CD4-positive, alpha-beta T cell treated with Interferon gamma for 1 hour (primary cell): ENCODE measurements around the gene GAA.
"Not testable (repeated sequence)": the region's sequence is repeated elsewhere in the genome, so short reads cannot be mapped to it uniquely, and the experiment has no call there.

Source experiments
- DNase-seq: peaks from one replicate; pipeline ENCODE4 v3.0.0-alpha.2; 2020

Gene GAA

GRCh38 chr17:80084773-80085172, 16.6 kb upstream of the GAA start:
- DNase-seq: no peak

GRCh38 chr17:80086081-80086480, 15.3 kb upstream of the GAA start:
- no peak for DNase-seq

DNA sequence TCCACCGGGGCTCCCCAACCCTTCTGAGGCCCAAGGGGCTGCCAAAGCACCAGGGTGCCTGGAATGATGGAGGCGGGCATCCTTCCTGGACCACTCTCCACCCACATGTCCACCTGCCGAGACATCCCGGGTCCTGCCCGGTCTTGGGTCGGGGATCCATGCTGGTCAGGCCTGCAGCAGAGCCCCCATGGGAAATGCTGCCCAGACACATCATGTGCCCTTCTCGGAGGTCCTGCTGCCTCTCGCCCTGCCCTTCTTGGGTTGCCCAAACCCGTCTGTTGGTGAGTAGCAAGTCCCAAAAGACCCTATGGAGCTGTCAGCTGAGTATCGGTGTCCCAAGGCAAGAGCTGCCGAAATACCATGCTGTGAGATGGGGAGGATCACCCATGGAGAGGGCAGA, 14.8 kb upstream of the GAA start:
- no peak for DNase-seq

DNA sequence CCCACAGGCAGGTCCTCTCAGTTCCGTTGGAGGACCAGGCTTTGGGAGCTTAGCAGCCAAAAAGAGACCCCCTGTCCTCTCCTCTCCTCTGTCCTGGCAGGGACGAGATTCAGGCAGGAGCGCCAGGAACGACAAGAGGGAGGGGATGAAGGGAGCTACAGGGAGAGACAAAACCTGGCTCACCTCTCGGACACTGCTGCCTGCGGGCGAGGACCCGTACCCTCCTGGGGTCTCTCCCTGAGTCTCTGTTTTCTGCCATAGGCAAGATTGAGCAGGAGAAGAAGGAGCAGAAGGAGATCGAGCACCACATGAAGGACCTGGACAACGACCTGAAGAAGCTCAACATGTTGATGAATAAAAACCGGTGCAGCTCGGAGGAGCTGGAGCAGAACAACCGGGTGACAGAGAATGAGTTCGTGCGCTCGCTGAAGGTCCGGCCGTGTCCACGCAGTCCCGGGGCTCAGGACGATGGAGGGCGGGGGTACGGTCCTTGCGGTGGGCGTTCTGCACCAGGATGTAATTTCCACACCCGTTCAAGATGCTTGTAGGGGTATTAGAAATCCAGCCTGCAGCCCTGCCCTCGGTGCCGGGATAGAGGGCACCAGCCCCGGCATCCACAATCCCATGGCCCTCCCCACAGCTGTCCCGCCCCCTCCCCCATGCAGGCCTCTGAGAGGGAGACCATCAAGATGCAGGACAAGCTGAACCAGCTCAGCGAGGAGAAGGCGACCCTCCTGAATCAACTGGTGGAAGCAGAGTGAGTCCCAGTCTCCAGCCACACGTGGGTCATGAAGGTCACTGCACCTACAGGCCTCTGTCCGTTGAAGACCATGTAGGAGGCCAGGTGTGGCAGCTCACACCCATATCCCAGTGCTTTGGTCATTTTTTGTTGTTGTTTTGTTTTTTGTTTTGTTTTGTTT, 13.8 kb upstream of the GAA start:
- no peak for DNase-seq

- no peak for DNase-seq
Measured at GRCh38 chr17:80089762-80090161, 11.6 kb upstream of the GAA start.

- not testable (repeated sequence) for DNase-seq
Measured at GRCh38 chr17:80090164-80090563, 11.2 kb upstream of the GAA start.

DNA sequence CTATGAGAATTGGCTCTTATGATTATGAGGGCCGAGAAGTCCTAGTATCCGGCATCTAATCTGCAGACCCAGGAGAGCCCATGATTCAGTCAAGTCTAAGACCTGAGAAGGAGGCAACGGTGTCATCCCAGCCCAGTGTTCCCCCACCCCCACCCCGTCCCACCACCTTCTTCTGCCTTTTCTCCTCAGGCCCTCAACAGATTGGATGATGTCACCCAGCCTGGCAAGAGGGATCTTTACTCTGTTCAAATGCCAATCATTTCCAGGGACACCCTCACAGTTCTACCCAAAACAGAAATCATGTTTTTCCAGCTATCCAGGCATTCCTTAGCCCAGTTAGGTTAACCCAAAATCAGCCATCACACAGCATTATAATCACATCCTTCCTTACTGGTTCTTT, 10.0 kb upstream of the GAA start:
- DNase-seq: no peak

GRCh38 chr17:80092959-80093358, 8.4 kb upstream of the GAA start:
- DNase-seq: peak; percentile 49

GRCh38 chr17:80095038-80095843, 6.1 kb upstream of the GAA start:
- no peak for DNase-seq

GRCh38 chr17:80095844-80096475, 5.4 kb upstream of the GAA start:
- no peak for DNase-seq

DNA sequence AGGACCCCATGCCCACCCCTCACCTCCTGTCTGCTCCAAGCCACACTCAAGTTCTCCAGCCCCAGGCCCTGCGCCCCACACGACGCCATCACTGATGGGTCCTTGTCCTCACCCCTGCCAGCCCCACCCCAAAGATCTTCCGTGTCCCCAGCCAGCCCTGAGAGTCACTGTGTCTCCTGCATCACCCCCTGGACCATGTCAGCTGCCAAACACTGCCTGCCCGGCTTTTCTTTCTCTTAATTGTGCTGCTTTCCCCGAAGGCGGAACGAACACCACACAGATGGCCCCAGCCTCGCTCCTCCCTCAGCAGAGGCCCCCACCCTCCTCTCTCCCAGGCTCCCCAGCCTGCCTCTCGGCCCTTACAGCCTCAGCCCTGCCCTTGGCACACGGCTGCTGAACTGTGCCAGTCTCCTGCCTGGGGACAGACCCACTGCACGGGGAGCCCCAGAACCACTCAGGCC, 4.8 kb upstream of the GAA start:
- DNase-seq: no peak

DNA sequence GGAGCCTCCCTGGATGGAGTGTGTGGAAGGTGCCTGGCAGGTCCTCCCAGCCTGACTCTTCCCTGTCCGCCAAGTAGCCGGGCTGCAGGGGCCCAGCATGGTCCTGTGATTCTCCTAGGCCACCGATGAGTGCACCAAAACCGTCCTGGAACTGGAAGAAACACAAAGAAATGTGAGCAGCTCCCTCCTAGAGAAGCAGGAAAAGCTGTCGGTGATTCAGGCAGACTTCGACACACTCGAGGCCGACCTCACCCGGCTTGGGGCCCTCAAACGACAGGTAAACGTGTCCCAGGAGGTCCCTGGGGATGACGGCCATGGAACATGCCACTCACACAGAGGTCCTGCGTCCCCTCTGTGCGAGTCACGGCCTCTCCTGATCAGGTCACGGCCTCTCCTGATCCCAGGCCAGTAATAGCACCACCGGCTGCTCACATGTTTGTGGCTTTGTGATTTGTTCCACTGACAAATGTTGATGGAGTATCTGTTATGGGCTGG, 4.2 kb upstream of the GAA start:
- DNase-seq: no peak

DNA sequence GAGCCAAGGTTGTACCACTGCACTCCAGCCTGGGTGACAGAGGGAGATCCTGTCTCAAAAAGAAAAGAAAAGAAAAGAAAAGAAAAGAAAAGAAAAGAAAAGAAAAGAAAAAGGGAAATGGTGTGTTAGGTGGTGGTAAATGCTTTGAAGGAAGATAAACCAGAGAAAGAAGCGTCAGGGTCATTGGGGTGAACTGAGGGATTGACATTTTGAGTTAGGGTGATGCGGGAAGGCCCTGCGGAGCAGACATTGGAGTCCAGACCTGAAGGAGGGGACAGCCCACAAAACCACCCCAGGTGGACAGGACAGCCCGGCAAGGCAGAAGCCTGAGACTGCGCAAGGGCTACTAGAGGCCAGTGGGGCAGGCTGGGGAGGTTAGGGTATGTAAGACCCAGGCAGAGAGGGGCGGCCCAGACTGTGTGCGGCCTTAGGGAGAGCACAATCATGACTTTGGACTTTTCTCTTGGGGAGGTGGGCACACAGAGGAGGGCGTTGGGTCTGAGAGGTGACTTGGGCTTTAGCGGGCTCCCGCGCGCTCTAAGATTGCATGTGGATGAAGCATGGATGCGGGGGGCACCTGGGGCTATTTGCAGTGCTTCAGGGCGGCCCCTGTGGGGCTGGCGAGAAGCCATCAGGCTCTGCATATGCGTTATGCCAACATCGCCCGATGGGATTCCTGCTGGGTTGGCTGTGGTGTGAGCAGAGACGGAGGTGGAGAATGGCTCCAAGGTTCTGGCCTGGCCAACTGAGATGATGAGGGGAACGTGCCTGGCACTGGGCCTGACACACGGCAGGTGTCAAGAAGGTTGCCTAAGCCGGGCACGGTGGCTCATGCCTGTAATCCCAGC, 3.3 kb upstream of the GAA start:
- no peak for DNase-seq

DNA sequence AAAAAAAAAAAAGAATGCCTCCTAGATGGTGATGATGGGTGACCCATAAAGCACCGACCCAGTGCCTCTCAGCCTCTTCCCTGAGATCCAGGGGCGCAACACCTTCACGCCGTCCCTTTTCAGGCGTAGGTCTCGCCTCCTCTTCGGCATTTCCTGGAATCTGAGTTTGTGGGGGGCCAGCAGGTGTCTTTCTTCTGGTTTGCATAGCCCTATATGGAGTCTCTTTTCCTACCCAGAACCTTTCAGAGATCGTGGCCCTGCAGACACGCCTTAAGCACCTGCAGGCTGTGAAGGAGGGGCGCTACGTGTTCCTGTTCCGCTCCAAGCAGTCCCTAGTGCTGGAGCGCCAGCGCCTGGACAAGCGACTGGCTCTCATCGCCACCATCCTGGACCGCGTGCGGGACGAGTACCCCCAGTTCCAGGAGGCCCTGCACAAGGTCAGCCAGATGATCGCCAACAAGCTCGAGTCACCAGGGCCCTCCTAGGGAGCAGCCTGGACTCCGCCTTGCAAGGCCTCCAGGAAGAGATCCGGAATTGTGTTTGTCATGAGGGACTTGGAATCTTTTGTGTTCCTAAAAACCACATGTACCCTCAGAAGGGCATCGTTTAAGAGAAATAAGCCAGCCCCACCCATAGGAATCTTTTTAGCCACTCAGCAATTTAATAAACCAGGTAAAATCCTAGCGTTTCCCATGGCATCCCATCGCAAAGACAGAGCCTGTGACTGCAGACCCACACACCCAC, 1.9 kb upstream of the GAA start:
- DNase-seq: no peak

DNA sequence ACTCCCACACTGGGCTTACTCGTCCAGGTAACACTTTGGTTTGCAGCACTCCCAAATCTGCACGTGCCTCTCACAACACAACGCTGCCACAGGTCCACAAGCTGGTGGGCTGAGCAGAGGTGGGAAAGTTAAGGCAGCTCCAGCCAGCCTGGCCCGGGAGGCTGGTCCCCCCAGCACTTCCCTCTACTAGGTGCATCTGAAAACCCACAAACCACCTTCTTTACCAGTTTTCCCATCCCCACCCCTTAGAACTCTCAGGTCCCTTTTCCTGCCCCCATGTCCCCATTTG, 1.4 kb upstream of the GAA start:
- DNase-seq: no peak

GRCh38 chr17:80101946-80102663, 724 bp downstream of the GAA start:
- DNase-seq: peak; percentile 32

DNA sequence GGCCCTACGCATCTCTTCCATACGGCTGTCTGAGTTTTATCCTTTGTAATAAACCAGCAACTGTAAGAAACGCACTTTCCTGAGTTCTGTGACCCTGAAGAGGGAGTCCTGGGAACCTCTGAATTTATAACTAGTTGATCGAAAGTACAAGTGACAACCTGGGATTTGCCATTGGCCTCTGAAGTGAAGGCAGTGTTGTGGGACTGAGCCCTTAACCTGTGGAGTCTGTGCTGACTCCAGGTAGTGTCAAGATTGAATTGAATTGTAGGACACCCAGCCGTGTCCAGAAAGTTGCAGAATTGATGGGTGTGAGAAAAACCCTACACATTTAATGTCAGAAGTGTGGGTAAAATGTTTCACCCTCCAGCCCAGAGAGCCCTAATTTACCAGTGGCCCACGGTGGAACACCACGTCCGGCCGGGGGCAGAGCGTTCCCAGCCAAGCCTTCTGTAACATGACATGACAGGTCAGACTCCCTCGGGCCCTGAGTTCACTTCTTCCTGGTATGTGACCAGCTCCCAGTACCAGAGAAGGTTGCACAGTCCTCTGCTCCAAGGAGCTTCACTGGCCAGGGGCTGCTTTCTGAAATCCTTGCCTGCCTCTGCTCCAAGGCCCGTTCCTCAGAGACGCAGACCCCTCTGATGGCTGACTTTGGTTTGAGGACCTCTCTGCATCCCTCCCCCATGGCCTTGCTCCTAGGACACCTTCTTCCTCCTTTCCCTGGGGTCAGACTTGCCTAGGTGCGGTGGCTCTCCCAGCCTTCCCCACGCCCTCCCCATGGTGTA, 1.5 kb downstream of the GAA start:
- no peak for DNase-seq

GRCh38 chr17:80103449-80104085, 2.2 kb downstream of the GAA start:
- DNase-seq: no peak

- no peak for DNase-seq
Measured at GRCh38 chr17:80104321-80104955, 3.1 kb downstream of the GAA start.
